Panc1 (cell line): ENCODE data around the gene GPR87. TPM values are rescaled to one million over a fixed set of nuclear protein-coding genes. Genes with fewer than 3 reads are reported as not detected.

Experiments used
- ATAC-seq: fragments of 200-7000 bp; cut with Tn5 transposase; 2 replicates; pipeline ENCODE4 v1.9.1; 2020; ENCODE audit warnings: mild to moderate bottlenecking, moderate library complexity
- BruUV-seq: library from RNA; stranded (reverse); fragments of 400-500 nt; replicated peaks from 2 replicates; lab custom pipeline; 2021; lab: Mats Ljungman, UMichigan
- CTCF ChIA-PET: fragments of 300-600 bp; sonication (Branson Sonifier 250); formaldehyde crosslinking; loops from one replicate; lab custom pipeline; 2022; ENCODE audit warnings: antibody characterized with exemption; lab: Charles Lee
- POLR2A ChIA-PET: fragments of 300-600 bp; sonication (Branson Sonifier 250); formaldehyde crosslinking; loops from one replicate; lab custom pipeline; 2022; ENCODE audit warnings: antibody characterized with exemption; lab: Charles Lee
- DNase-seq: peaks from one replicate; pipeline ENCODE4 v3.0.0-alpha.2; 2010; ENCODE audit warnings: low read depth, low spot score
- H3K27ac ChIP-seq: 2 replicates; pipeline ENCODE4 v1.5.1; 2011; ENCODE audit warnings: mild to moderate bottlenecking, low read length, inconsistent platforms
- H3K27me3 ChIP-seq: fragments of 200-500 bp; sonication (Bioruptor generic); 2 replicates; pipeline ENCODE4 v1.6.0; 2014; ENCODE audit warnings: low read length, inconsistent platforms; ENCODE audit not compliant: control insufficient read depth, insufficient read depth
- H3K36me3 ChIP-seq: fragments of 200-500 bp; sonication (Bioruptor generic); 2 replicates; pipeline ENCODE4 v1.5.1; 2014; ENCODE audit warnings: inconsistent platforms, mild to moderate bottlenecking, low read length, moderate library complexity; ENCODE audit not compliant: control insufficient read depth, insufficient read depth
- H3K4me1 ChIP-seq: 2 replicates; pipeline ENCODE4 v1.5.1; 2011; ENCODE audit warnings: inconsistent platforms, mild to moderate bottlenecking, low read length, moderate library complexity; ENCODE audit not compliant: control insufficient read depth, insufficient read depth
- H3K4me3 ChIP-seq, 2 experiments: 2 replicates each; pipeline ENCODE4 v1.5.1; 2011 to 2012; ENCODE audit warnings: low read depth in 2 of 2, low read length in 2 of 2, mild to moderate bottlenecking in 2 of 2, inconsistent platforms in 1 of 2, moderate library complexity in 1 of 2
- H3K9me3 ChIP-seq: fragments of 200-500 bp; sonication (Bioruptor generic); 2 replicates; pipeline ENCODE4 v1.5.1; 2014; ENCODE audit warnings: low read depth, mild to moderate bottlenecking, inconsistent platforms, low read length, moderate library complexity; ENCODE audit not compliant: control insufficient read depth, insufficient read depth
- POLR2AphosphoS5 ChIP-seq: IDR thresholded peaks from 2 replicates; pipeline ENCODE4 v1.6.1; 2012; ENCODE audit warnings: mild to moderate bottlenecking, low read depth, low read length, moderate library complexity
- REST ChIP-seq, 2 experiments: IDR thresholded peaks; 2 replicates each; pipeline ENCODE4 v1.6.1; 2011 to 2012; ENCODE audit warnings: low read depth in 2 of 2, control low read depth in 1 of 2, low read length in 1 of 2, mild to moderate bottlenecking in 1 of 2, moderate library complexity in 1 of 2; ENCODE audit not compliant: insufficient read depth in 1 of 2
- SIN3A ChIP-seq: IDR thresholded peaks from 2 replicates; pipeline ENCODE4 v1.6.1; 2012; ENCODE audit warnings: low read depth, mild to moderate bottlenecking, low read length, moderate library complexity, borderline replicate concordance; ENCODE audit not compliant: insufficient read depth
- TCF7L2 ChIP-seq: IDR thresholded peaks from 2 replicates; pipeline ENCODE4 v1.6.1; 2011; ENCODE audit warnings: mild to moderate bottlenecking, low read depth, low read length, inconsistent platforms
- in situ Hi-C: cut with HindIII; loops from 2 replicates; pipeline ENCODE4 v1.10.0; 2016; ENCODE audit warnings: low sequenced_read_pairs, low pct_unique_long_range_greater_than_20kb
- intact Hi-C: fragments of 100-400 bp; cut with micrococcal nuclease; formaldehyde crosslinking; loops from one replicate; pipeline ENCODE4 v1.10.0; 2022; ENCODE audit not compliant: unreplicated experiment
- total RNA-seq: library from RNA; stranded (reverse); gene quantifications from one replicate; pipeline ENCODE4 v1.2.1, GENCODE V29; 2021; ENCODE audit not compliant: unreplicated experiment
- TF ChIP-seq, protein P1 (sequence below): fragments of 450-650 bp; IDR thresholded peaks from 2 replicates; pipeline ENCODE4 v1.5.1; 2017; ENCODE audit warnings: mild to moderate bottlenecking

The GPR87 gene
- total RNA-seq, 1 experiment from 2014 or later, result not detected

GRCh38 chr3:151275091-151275490 lies 41.5 kb downstream of the GPR87 start:
- in situ Hi-C loops, result no loop called here
- no peak for ATAC-seq

DNA sequence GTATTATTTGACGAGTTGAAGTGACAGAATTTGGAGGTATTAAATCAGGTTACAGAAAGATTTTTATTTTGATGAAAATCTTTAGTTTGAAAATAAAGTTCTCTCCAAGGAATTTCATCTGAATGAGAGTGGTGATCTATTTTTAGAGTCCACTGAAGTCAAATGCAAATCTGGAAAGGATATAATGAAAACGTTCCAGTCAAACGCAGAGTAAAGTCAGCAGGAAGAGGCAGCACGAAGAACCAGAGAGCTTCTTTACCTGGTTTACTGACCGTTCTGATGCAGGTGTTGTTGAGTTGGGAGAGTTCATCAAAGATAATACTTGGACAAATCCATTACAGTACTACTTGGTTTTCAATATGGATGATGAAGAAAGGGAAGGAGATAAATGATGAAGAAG lies 47.0 kb downstream of the GPR87 start:
- ATAC-seq, result no peak
- H3K27ac ChIP-seq, result no peak overlapping the region
- ChIA-PET CTCF (no interaction called here), POLR2A (no interaction called here)
- no peaks in the 10 kb centered on the region; the same call in 1 of the 2 replicates for H3K36me3 ChIP-seq
- in situ Hi-C loops, result no loop called here
- no TSS peak for BruUV-seq
- intact Hi-C loops, result no loop called here
- TF ChIP-seq POLR2AphosphoS5, result no peak
- TF ChIP-seq SIN3A, result no peak
- TF ChIP-seq, protein P1, sequence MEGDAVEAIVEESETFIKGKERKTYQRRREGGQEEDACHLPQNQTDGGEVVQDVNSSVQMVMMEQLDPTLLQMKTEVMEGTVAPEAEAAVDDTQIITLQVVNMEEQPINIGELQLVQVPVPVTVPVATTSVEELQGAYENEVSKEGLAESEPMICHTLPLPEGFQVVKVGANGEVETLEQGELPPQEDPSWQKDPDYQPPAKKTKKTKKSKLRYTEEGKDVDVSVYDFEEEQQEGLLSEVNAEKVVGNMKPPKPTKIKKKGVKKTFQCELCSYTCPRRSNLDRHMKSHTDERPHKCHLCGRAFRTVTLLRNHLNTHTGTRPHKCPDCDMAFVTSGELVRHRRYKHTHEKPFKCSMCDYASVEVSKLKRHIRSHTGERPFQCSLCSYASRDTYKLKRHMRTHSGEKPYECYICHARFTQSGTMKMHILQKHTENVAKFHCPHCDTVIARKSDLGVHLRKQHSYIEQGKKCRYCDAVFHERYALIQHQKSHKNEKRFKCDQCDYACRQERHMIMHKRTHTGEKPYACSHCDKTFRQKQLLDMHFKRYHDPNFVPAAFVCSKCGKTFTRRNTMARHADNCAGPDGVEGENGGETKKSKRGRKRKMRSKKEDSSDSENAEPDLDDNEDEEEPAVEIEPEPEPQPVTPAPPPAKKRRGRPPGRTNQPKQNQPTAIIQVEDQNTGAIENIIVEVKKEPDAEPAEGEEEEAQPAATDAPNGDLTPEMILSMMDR, result no peak
- TF ChIP-seq TCF7L2, result no peak
- TF ChIP-seq REST (IDR thresholded peaks at IDR 0.05; ENCODE audit: insufficient read depth in 1 of 2, low read depth in 2 of 2, low read length in 1 of 2), result no peak
- no peak for DNase-seq
- no peak overlapping the region for H3K4me3 ChIP-seq
- peaks cover 4% of the 10 kb centered on the region; the same call in 1 of the 2 replicates for H3K27me3 ChIP-seq
- H3K9me3 ChIP-seq, result no peaks in the 10 kb centered on the region
- H3K4me1 ChIP-seq, result no peaks in the 10 kb centered on the region

More at GRCh38 chr3:151275091-151275490, 41.5 kb downstream of the GPR87 start:
- no peaks in the 10 kb centered on the region; the same call in 1 of the 2 replicates for H3K27me3 ChIP-seq
- DNase-seq, result no peak
- no peak overlapping the region for H3K4me3 ChIP-seq
- no peaks in the 10 kb centered on the region for H3K36me3 ChIP-seq
- CTCF ChIA-PET, result no interaction called here
- H3K9me3 ChIP-seq, result no peaks in the 10 kb centered on the region
- H3K27ac ChIP-seq, result no peak overlapping the region
- intact Hi-C loops, result no loop called here
- POLR2A ChIA-PET, result no interaction called here
- TF ChIP-seq TCF7L2 (no peak), REST (IDR thresholded peaks at IDR 0.05; ENCODE audit: insufficient read depth in 1 of 2, low read depth in 2 of 2, low read length in 1 of 2) (no peak), POLR2AphosphoS5 (no peak), SIN3A (no peak)
- TF ChIP-seq, protein P1, result no peak
- BruUV-seq, result no TSS peak
- no peaks in the 10 kb centered on the region for H3K4me1 ChIP-seq
